Stimulated activated memory B cell treated with anti-CD40 and anti-IgM and Interleukin-4, amounts not matched to agents 10 μg/mL and 1 μg/mL and 100 μg/mL, for 72 hours (primary cell): Measurements from ENCODE around the gene NAIF1.

Experiments
- ATAC-seq: fragments of 150-1000 bp; cut with Tn5 transposase; 2 replicates; pipeline ENCODE4 v1.10.0; 2021
- H3K27ac Mint-ChIP-seq: one replicate; pipeline ENCODE4 v1.8.0; 2022; ENCODE audit warnings: mild to moderate bottlenecking, mixed read lengths
- H3K27me3 Mint-ChIP-seq: one replicate; pipeline ENCODE4 v1.8.0; 2022; ENCODE audit warnings: mixed read lengths
- H3K36me3 Mint-ChIP-seq: one replicate; pipeline ENCODE4 v1.8.0; 2022; ENCODE audit warnings: mixed read lengths
- H3K4me1 Mint-ChIP-seq: one replicate; pipeline ENCODE4 v1.8.0; 2022; ENCODE audit warnings: mixed read lengths
- H3K4me3 Mint-ChIP-seq: one replicate; pipeline ENCODE4 v1.8.0; 2022; ENCODE audit warnings: mild to moderate bottlenecking, moderate library complexity, mixed read lengths
- H3K9me3 Mint-ChIP-seq: one replicate; pipeline ENCODE4 v1.8.0; 2022; ENCODE audit warnings: mixed read lengths

Gene NAIF1

DNA sequence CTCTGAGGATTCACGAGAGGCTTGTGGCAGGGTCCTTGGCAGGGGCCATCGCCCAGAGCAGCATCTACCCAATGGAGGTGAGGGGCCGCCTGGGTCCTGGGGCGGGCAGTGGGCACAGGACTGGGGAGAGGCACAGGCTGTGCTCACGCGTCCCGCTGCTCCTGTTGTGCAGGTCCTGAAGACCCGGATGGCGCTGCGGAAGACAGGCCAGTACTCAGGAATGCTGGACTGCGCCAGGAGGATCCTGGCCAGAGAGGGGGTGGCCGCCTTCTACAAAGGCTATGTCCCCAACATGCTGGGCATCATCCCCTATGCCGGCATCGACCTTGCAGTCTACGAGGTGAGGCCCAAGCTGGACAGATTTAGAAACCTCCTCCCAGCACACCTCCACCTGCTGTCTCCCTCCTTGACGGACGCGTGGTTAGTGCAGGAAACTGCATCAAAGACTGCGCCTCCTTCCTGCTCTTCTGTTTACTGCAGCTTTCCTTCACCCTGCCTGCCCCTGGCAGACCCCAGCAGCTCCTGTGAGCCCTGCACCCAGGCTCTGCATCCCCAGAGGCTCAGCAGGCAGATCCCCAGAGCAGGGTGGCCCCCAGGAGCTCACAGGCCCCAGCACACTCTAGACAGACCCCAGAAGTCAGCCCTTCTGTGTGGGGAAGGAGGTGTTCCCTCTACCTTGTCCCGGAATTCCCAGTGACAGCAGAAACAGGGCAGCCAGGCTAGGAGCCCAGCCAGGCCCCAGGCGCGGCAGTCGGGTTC is 39.2 kb upstream of the NAIF1 start:
- H3K4me3 Mint-ChIP-seq, result no peak overlapping the region
- no peaks in the 10 kb centered on the region for H3K9me3 Mint-ChIP-seq
- peaks cover 58% of the 10 kb centered on the region for H3K36me3 Mint-ChIP-seq
- H3K4me1 Mint-ChIP-seq, result peaks cover 6% of the 10 kb centered on the region
- no peak overlapping the region for H3K27ac Mint-ChIP-seq
- H3K27me3 Mint-ChIP-seq, result no peaks in the 10 kb centered on the region
- no peak for ATAC-seq

GRCh38 chr9:128105538-128106175 is 38.5 kb upstream of the NAIF1 start:
- peaks cover 54% of the 10 kb centered on the region for H3K36me3 Mint-ChIP-seq
- no peak for ATAC-seq
- no peaks in the 10 kb centered on the region for H3K9me3 Mint-ChIP-seq
- H3K27ac Mint-ChIP-seq, result no peak overlapping the region
- H3K4me3 Mint-ChIP-seq, result no peak overlapping the region
- H3K4me1 Mint-ChIP-seq, result peaks cover 6% of the 10 kb centered on the region
- no peaks in the 10 kb centered on the region for H3K27me3 Mint-ChIP-seq

GRCh38 chr9:128104171-128104618 is 37.1 kb upstream of the NAIF1 start:
- Mint-ChIP-seq H3K36me3 (peaks cover 48% of the 10 kb centered on the region), H3K9me3 (no peaks in the 10 kb centered on the region), H3K4me3 (no peak overlapping the region), H3K27me3 (no peaks in the 10 kb centered on the region), H3K4me1 (peaks cover 6% of the 10 kb centered on the region), H3K27ac (no peak overlapping the region)
- no peak for ATAC-seq

DNA sequence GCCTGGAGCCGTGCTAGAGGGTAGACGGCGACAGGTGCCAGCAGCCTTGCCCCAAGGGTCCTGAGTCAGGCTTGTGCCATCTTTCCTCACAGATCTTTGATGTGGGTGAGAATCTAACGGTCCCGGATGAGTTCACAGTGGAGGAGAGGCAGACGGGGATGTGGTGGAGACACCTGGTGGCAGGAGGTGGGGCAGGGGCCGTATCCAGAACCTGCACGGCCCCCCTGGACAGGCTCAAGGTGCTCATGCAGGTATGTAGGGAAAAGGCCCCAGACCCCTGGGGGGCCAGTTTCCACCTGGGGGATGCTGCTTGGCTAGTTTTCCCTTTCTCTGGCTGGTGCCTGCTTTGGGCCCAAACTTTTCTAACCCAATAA is 36.5 kb upstream of the NAIF1 start:
- Mint-ChIP-seq H3K4me1 (peaks cover 10% of the 10 kb centered on the region), H3K27me3 (no peaks in the 10 kb centered on the region), H3K9me3 (no peaks in the 10 kb centered on the region), H3K36me3 (peaks cover 48% of the 10 kb centered on the region), H3K4me3 (no peak overlapping the region), H3K27ac (no peak overlapping the region)
- no peak for ATAC-seq

GRCh38 chr9:128102861-128103588 is 35.9 kb upstream of the NAIF1 start:
- no peak overlapping the region for H3K4me3 Mint-ChIP-seq
- ATAC-seq, result no peak

DNA sequence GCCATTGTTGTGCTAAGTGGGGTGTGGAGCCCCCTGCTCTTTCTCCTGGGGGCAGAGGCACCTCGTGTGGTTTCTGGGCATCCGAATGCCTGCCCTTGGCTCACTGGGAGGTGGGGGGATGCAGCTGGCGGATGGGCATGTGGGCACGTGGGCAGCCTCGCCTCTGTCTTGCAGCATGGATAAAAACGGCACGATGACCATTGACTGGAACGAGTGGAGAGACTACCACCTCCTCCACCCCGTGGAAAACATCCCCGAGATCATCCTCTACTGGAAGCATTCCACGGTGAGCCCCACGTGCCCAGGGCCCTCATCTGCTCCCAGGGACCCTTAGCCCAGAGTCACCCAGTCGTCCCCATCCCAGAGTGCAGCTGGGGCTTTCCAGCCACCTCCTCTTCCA is 35.1 kb upstream of the NAIF1 start:
- Mint-ChIP-seq H3K27me3 (no peaks in the 10 kb centered on the region), H3K27ac (no peak overlapping the region), H3K9me3 (no peaks in the 10 kb centered on the region), H3K4me1 (peaks cover 5% of the 10 kb centered on the region), H3K36me3 (peaks cover 39% of the 10 kb centered on the region), H3K4me3 (no peak overlapping the region)
- ATAC-seq, result no peak

More at GRCh38 chr9:128102861-128103588, 35.9 kb upstream of the NAIF1 start:
- no peaks in the 10 kb centered on the region for H3K9me3 Mint-ChIP-seq
- peaks cover 11% of the 10 kb centered on the region for H3K4me1 Mint-ChIP-seq
- H3K27ac Mint-ChIP-seq, result no peak overlapping the region
- H3K36me3 Mint-ChIP-seq, result peaks cover 45% of the 10 kb centered on the region
- H3K27me3 Mint-ChIP-seq, result no peaks in the 10 kb centered on the region

- Mint-ChIP-seq H3K9me3 (no peaks in the 10 kb centered on the region), H3K36me3 (peaks cover 34% of the 10 kb centered on the region), H3K27ac (no peak overlapping the region), H3K4me3 (no peak overlapping the region), H3K27me3 (no peaks in the 10 kb centered on the region), H3K4me1 (peaks cover 5% of the 10 kb centered on the region)
- no peak for ATAC-seq
Measured at GRCh38 chr9:128101690-128102089, 34.6 kb upstream of the NAIF1 start.

DNA sequence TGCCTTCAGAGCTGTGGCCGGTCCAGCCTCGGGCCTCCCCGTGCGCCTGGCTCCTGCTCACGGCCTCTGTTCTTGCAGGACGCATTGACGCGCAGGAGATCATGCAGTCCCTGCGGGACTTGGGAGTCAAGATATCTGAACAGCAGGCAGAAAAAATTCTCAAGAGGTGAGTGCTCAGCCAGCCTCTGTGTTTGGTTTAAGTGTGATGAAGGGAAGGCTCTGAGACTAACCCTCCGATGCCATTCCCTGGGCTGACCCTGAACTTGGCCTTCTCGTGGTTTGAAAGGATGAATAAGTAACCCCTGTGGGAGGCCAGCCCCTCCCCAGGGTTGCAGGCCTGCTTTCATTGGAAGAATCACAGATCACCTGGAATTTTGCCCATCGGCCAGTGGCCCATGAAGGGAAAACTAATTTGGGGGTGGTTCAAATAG is 34.1 kb upstream of the NAIF1 start:
- Mint-ChIP-seq H3K4me3 (no peak overlapping the region), H3K4me1 (peaks cover 5% of the 10 kb centered on the region), H3K27me3 (no peaks in the 10 kb centered on the region), H3K36me3 (peaks cover 30% of the 10 kb centered on the region), H3K27ac (no peak overlapping the region), H3K9me3 (no peaks in the 10 kb centered on the region)
- no peak for ATAC-seq

- no peak for ATAC-seq
- Mint-ChIP-seq H3K4me1 (peaks cover 5% of the 10 kb centered on the region), H3K4me3 (no peak overlapping the region), H3K27me3 (no peaks in the 10 kb centered on the region), H3K27ac (no peak overlapping the region), H3K36me3 (peaks cover 27% of the 10 kb centered on the region), H3K9me3 (no peaks in the 10 kb centered on the region)
Measured at GRCh38 chr9:128100581-128100980, 33.5 kb upstream of the NAIF1 start.

DNA sequence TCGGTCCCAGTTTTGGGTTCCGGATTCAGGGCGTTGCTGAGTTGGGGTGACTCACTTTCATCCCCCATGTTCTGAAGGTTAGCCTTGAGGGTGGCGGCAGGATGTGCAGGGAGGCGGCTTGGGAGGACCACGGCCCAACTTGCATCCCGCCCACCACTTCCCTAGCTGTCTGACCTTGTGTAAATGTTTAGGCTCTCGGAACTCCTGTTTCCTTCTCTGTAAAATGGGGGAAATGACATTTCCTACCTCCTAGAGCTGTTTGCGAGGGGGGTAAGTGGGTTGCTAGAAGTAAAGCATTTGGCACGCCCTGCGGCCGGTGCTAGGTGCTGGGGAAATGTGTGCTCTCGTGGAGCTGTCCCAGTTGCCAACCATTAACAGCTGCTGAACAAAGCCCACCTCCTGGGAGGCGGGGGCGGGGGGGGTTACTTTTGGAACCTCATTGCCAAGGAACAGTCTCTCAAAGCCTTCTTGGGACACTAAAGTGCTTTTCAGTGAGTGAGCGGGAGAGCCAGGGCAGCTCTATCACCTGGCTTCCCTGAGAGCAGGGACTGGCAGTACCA is 32.9 kb upstream of the NAIF1 start:
- Mint-ChIP-seq H3K36me3 (peaks cover 23% of the 10 kb centered on the region), H3K27me3 (no peaks in the 10 kb centered on the region), H3K4me3 (no peak overlapping the region), H3K4me1 (peaks cover 9% of the 10 kb centered on the region), H3K9me3 (no peaks in the 10 kb centered on the region), H3K27ac (no peak overlapping the region)
- no peak for ATAC-seq

- H3K4me1 Mint-ChIP-seq, result peaks cover 14% of the 10 kb centered on the region
- no peak overlapping the region for H3K27ac Mint-ChIP-seq
- no peak for ATAC-seq
- peaks cover 23% of the 10 kb centered on the region for H3K36me3 Mint-ChIP-seq
- H3K4me3 Mint-ChIP-seq, result no peak overlapping the region
- H3K9me3 Mint-ChIP-seq, result no peaks in the 10 kb centered on the region
- H3K27me3 Mint-ChIP-seq, result no peaks in the 10 kb centered on the region
Measured at GRCh38 chr9:128099231-128099931, 32.3 kb upstream of the NAIF1 start.

GRCh38 chr9:128098297-128099230 is 31.4 kb upstream of the NAIF1 start:
- Mint-ChIP-seq H3K36me3 (peaks cover 19% of the 10 kb centered on the region), H3K27ac (no peak overlapping the region), H3K4me3 (no peak overlapping the region), H3K27me3 (no peaks in the 10 kb centered on the region), H3K9me3 (no peaks in the 10 kb centered on the region), H3K4me1 (peaks cover 21% of the 10 kb centered on the region)
- ATAC-seq, result no peak

- peaks cover 30% of the 10 kb centered on the region for H3K4me1 Mint-ChIP-seq
- no peaks in the 10 kb centered on the region for H3K9me3 Mint-ChIP-seq
- H3K4me3 Mint-ChIP-seq, result no peak overlapping the region
- peaks cover 11% of the 10 kb centered on the region for H3K36me3 Mint-ChIP-seq
- no peak for ATAC-seq
- no peak overlapping the region for H3K27ac Mint-ChIP-seq
- no peaks in the 10 kb centered on the region for H3K27me3 Mint-ChIP-seq
Measured at GRCh38 chr9:128097543-128098296, 30.6 kb upstream of the NAIF1 start.
